ENCODE measurements around the gene DAB2IP.
"Not testable (repeated sequence)": the region's sequence is repeated elsewhere in the genome, so short reads cannot be mapped to it uniquely, and the experiment has no call there.

Gene DAB2IP

DNA sequence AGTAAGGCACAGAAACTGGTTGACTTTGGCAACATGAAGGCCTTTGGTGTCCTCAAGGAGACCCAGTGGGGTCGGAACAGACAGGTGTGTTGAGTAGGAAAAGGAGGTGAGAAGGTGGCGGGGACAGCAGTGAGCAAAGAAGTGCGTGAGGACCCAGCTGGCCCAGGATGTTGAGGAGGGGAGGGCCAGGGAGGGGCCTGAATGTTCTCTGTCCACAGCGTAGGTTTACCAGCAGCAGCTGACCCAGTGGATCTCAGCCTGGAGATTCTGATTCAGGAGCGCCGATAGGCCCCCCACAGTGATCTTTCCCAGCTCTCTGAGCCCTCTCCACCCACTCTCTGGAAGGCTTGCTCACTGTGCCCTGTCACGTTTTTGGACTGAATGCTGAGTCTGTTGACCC lies 88.5 kb downstream of the DAB2IP start:
- Histone ChIP-seq H4K20me1 (ENCODE audit: low read depth, low read length) (no peaks in the 10 kb centered on the region), H3K36me3 (ENCODE audit: low read length) (no peaks in the 10 kb centered on the region), H3K9ac (ENCODE audit: low read length) (no peak overlapping the region), H2AFZ (ENCODE audit: low read depth, low read length, severe bottlenecking) (no peak overlapping the region), H3F3A (ENCODE audit: insufficient read depth) (no peaks in the 10 kb centered on the region), H3K9me3 (ENCODE audit: insufficient read depth, low read length) (no peaks in the 10 kb centered on the region), H3K4me3 (ENCODE audit: insufficient read depth, low read length, poor library complexity, severe bottlenecking) (no peak overlapping the region), H3K27me3 (ENCODE audit: low read length) (no peaks in the 10 kb centered on the region), H3K27ac (ENCODE audit: low read depth, low read length) (no peak overlapping the region), H3K4me2 (ENCODE audit: low read depth, low read length, poor library complexity, severe bottlenecking) (no peak overlapping the region), H3K79me2 (ENCODE audit: insufficient read depth, low read length) (no peaks in the 10 kb centered on the region), H3K9me2 (replicated peaks; ENCODE audit: insufficient read depth, low read length) (no peaks in the 10 kb centered on the region)
- TF ChIP-seq, protein P1, sequence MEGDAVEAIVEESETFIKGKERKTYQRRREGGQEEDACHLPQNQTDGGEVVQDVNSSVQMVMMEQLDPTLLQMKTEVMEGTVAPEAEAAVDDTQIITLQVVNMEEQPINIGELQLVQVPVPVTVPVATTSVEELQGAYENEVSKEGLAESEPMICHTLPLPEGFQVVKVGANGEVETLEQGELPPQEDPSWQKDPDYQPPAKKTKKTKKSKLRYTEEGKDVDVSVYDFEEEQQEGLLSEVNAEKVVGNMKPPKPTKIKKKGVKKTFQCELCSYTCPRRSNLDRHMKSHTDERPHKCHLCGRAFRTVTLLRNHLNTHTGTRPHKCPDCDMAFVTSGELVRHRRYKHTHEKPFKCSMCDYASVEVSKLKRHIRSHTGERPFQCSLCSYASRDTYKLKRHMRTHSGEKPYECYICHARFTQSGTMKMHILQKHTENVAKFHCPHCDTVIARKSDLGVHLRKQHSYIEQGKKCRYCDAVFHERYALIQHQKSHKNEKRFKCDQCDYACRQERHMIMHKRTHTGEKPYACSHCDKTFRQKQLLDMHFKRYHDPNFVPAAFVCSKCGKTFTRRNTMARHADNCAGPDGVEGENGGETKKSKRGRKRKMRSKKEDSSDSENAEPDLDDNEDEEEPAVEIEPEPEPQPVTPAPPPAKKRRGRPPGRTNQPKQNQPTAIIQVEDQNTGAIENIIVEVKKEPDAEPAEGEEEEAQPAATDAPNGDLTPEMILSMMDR (IDR thresholded peaks at IDR 0.05; ENCODE audit: insufficient read depth, low read length, poor library complexity, severe bottlenecking): no peak
- TF ChIP-seq EZH2phosphoT487 (conservative IDR thresholded peaks at IDR 0.05; ENCODE audit: low read length): no peak

DNA sequence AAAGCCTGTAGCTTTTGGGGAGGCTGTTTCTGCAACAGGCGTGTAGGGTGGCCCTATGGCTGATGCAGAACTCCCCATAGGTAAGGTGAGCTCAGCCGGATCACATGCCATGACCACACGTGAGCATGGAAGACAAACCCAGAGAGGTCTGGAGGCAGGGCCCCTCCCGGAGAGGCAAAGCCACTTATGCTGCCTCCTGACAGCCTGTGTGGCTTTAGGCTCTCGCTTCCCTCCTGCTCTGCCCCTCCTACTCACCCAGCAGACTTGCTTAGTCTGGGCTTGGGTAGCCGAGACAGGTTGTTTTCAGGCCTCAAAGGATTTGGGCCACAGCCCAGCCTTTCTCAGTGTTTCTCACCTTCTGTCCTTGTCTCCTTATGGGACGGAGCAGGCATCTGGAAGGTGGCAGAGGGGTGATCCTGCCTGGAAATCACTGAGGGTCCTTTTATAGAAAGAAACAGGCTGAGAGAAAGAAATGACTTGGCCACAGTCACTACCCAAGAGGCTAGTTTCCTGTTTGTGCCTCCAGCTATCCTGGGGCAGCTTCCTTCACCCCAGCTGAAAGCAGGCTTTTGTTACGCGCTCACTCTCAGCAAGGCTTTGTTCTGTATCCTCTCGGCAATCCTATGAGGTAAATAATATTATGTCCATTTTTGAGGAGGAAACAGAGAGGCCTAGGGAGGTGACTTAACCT lies 89.9 kb downstream of the DAB2IP start:
- no peaks in the 10 kb centered on the region for H3K79me2 ChIP-seq (ENCODE audit: insufficient read depth, low read length)
- TF ChIP-seq, protein P1 (IDR thresholded peaks at IDR 0.05; ENCODE audit: insufficient read depth, low read length, poor library complexity, severe bottlenecking): no peak
- no peak for TF ChIP-seq EZH2phosphoT487 (conservative IDR thresholded peaks at IDR 0.05; ENCODE audit: low read length)
- no peaks in the 10 kb centered on the region for H3K9me2 ChIP-seq (replicated peaks; ENCODE audit: insufficient read depth, low read length)
- no peaks in the 10 kb centered on the region for H3K27me3 ChIP-seq (ENCODE audit: low read length)
- no peaks in the 10 kb centered on the region for H4K20me1 ChIP-seq (ENCODE audit: low read depth, low read length)
- H3K9me3 ChIP-seq (ENCODE audit: insufficient read depth, low read length): no peaks in the 10 kb centered on the region
- H3K36me3 ChIP-seq (ENCODE audit: low read length): no peaks in the 10 kb centered on the region
- no peak overlapping the region for H3K9ac ChIP-seq (ENCODE audit: low read length)
- no peak overlapping the region for H3K4me2 ChIP-seq (ENCODE audit: low read depth, low read length, poor library complexity, severe bottlenecking)
- H3K27ac ChIP-seq (ENCODE audit: low read depth, low read length): no peak overlapping the region
- H2AFZ ChIP-seq (ENCODE audit: low read depth, low read length, severe bottlenecking): no peak overlapping the region
- no peak overlapping the region for H3K4me3 ChIP-seq (ENCODE audit: insufficient read depth, low read length, poor library complexity, severe bottlenecking)
- H3F3A ChIP-seq (ENCODE audit: insufficient read depth): no peaks in the 10 kb centered on the region

DNA sequence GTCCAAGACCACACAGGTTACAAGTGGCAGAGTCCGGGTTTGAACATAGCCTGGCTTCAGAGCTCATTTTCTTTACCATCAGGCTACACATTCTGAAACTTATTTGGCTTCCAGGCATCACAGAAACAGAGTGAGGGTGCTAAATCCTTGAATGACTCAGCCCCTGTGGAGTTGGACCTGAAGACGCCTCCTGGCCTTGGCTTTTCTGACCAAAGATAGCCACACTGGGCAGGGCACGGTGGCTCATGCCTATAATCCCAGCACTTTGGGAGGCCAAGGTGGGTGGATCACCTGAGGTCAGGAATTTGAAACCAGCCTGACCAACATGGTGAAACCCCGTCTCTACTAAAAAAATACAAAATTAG lies 90.5 kb downstream of the DAB2IP start:
- not testable (repeated sequence) for H3K4me3 ChIP-seq (ENCODE audit: insufficient read depth, low read length, poor library complexity, severe bottlenecking); H3K9me2 ChIP-seq (replicated peaks; ENCODE audit: insufficient read depth, low read length); H3K4me2 ChIP-seq (ENCODE audit: low read depth, low read length, poor library complexity, severe bottlenecking); H3F3A ChIP-seq (ENCODE audit: insufficient read depth); H3K79me2 ChIP-seq (ENCODE audit: insufficient read depth, low read length); H3K9me3 ChIP-seq (ENCODE audit: insufficient read depth, low read length); H2AFZ ChIP-seq (ENCODE audit: low read depth, low read length, severe bottlenecking); H3K27ac ChIP-seq (ENCODE audit: low read depth, low read length); H3K36me3 ChIP-seq (ENCODE audit: low read length); H3K27me3 ChIP-seq (ENCODE audit: low read length); H4K20me1 ChIP-seq (ENCODE audit: low read depth, low read length); H3K9ac ChIP-seq (ENCODE audit: low read length)

DNA sequence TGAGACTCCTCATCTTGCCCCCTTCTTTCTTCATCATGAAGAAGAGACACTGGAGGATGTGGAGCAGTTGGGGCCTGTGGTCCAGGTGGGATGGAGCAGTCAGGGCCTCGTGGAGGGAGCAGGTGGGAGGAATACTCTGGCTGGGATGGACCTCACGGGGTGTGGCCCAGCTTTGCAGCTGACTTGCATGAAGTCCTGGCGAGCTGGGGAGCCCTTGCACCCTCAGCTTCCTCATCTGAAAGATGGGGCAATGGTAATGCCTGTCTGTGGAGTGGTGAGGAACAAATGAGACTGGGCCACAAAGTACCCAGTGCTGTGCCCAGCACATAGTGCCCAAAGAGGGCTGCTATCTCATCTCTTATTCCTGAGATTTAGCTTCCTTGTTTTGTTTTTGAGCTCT lies 91.5 kb downstream of the DAB2IP start:
- Histone ChIP-seq H3K27ac (ENCODE audit: low read depth, low read length) (no peak overlapping the region), H3F3A (ENCODE audit: insufficient read depth) (no peaks in the 10 kb centered on the region), H4K20me1 (ENCODE audit: low read depth, low read length) (no peaks in the 10 kb centered on the region), H3K4me3 (ENCODE audit: insufficient read depth, low read length, poor library complexity, severe bottlenecking) (no peak overlapping the region), H3K79me2 (ENCODE audit: insufficient read depth, low read length) (no peaks in the 10 kb centered on the region), H3K9ac (ENCODE audit: low read length) (no peak overlapping the region), H2AFZ (ENCODE audit: low read depth, low read length, severe bottlenecking) (no peak overlapping the region), H3K4me2 (ENCODE audit: low read depth, low read length, poor library complexity, severe bottlenecking) (no peak overlapping the region), H3K9me3 (ENCODE audit: insufficient read depth, low read length) (no peaks in the 10 kb centered on the region), H3K9me2 (replicated peaks; ENCODE audit: insufficient read depth, low read length) (no peaks in the 10 kb centered on the region), H3K27me3 (ENCODE audit: low read length) (no peaks in the 10 kb centered on the region), H3K36me3 (ENCODE audit: low read length) (no peaks in the 10 kb centered on the region)
- TF ChIP-seq EZH2phosphoT487 (conservative IDR thresholded peaks at IDR 0.05; ENCODE audit: low read length): no peak
